GM21526 (cell line): Measurements from ENCODE around the gene SOX18.
"Not testable (repeated sequence)": the region's sequence is repeated elsewhere in the genome, so short reads cannot be mapped to it uniquely, and the experiment has no call there.

ENCODE experiments used
- ATAC-seq: cut with Tn5 transposase; IDR thresholded peaks from one replicate; pipeline ENCODE4 v1.9.1; 2021; ENCODE audit warnings: moderate library complexity; ENCODE audit not compliant: unreplicated experiment, low FRiP score

Gene SOX18

DNA sequence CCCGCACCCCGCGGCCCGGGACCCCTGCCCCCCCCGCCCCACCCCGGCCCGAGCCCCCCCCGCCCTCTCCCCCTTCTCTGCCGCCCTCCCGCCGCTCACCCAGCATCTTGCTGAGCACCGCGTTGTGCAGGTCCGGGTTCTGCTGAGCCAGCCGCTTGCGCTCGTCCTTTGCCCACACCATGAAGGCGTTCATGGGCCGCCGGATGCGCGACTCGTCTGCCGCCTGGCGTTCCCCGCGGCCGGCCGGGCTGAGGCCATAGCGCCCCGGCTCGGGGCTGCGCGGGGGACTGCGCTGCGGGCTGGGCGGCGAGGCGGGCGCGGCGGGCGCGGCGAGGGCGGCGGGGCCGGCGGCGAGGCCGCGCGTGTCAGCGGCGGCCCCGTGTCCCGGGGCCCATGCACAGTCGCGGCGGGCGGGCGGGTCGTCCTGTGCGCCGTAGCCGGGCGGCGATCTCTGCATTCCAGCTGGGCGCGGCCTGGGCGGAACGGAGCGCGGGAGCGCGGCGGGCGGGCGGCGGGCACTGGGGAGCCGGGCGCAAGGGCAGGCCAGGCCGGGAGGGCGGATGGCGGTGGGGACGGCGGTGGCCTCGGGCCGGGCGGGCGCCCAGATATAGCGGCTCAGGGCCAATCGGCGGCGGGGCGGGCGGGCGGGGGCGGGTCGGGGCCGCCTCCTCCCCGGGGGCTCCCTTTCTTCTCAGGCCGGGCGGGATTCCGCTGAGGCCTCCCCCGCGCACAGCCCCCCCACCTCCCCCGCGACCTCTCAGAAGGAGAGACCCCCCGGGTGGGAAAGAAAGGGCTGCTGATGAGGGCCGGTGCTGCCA lies at the start of gene SOX18:
TSS of gene SOX18 (minus strand) at position 580 of the 818 bp plus-strand sequence. CDS start at position 457, 123 bp downstream.
- ATAC-seq: no peak

DNA sequence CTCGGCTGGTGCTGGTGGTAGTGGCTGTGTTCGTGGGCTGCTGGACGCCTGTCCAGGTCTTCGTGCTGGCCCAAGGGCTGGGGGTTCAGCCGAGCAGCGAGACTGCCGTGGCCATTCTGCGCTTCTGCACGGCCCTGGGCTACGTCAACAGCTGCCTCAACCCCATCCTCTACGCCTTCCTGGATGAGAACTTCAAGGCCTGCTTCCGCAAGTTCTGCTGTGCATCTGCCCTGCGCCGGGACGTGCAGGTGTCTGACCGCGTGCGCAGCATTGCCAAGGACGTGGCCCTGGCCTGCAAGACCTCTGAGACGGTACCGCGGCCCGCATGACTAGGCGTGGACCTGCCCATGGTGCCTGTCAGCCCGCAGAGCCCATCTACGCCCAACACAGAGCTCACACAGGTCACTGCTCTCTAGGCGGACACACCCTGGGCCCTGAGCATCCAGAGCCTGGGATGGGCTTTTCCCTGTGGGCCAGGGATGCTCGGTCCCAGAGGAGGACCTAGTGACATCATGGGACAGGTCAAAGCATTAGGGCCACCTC lies 49.1 kb upstream of the SOX18 start:
- ATAC-seq: no peak

DNA sequence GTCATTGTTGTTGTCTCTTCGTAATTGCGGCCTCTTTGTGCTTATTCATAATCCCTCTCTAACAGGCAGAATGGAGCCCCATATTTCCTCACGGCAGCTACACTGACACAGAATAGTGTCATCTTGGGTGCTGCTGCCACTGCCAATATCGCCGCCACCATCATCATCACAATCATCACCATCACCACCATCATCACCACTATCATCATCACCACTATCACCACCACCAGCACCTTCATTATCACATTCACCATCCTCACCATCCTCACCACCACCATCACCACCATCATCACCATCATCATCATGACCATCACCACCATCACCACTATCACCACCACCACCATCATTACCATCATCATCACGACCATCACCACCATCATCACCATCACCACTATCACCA lies 47.1 kb upstream of the SOX18 start:
- no peak for ATAC-seq

DNA sequence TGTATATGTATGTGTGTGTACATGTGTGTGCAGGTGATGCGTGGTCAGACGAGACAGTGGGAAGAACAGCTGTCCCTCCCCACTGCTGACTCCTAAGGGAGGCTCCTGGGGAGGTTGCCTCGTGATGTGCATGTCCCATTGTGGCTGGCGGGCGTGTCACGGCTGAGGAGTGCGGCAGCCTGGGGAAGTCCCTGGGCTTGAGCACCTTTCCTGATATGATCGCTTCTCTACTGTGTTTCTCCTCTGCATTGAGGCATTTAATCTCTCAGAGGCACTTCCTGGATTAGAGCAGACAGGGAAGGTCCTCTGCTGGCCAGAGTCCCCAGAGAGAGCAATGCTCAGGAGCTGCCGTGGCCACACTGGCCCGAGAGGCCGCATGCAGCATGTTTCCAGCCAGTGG lies 46.5 kb upstream of the SOX18 start:
- no peak for ATAC-seq

- no peak for ATAC-seq
Observed at GRCh38 chr20:64095455-64095854, 46.0 kb upstream of the SOX18 start.

GRCh38 chr20:64093013-64093503 lies 43.6 kb upstream of the SOX18 start:
- ATAC-seq: no peak

DNA sequence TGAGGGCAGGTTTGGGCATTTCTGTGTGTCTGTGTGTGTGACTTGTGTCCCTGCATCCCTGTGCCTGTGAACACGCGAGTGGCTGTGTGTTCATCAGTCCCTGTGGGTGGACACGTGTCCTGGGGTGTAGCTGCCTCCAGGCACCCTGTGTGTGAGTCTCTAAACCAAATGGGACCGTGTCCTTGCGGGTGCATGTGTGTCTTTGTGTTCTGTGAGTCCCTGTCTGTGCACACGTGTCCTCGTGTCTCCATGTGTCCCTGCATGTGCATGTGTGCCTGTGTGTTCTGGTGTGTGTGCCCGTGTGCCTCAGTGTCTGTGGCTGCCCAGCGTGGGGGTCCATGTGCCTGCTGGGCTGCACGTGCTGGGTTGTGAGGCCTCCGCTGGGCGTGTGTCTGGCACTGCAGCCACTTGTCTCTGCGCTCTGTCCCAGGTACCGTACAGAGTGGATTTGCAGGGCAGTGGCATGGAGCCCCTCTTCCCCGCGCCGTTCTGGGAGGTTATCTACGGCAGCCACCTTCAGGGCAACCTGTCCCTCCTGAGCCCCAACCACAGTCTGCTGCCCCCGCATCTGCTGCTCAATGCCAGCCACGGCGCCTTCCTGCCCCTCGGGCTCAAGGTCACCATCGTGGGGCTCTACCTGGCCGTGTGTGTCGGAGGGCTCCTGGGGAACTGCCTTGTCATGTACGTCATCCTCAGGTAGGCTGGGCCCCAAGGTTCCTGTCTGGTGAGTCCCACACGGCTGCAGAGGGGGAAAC lies 43.0 kb upstream of the SOX18 start:
- no peak for ATAC-seq

DNA sequence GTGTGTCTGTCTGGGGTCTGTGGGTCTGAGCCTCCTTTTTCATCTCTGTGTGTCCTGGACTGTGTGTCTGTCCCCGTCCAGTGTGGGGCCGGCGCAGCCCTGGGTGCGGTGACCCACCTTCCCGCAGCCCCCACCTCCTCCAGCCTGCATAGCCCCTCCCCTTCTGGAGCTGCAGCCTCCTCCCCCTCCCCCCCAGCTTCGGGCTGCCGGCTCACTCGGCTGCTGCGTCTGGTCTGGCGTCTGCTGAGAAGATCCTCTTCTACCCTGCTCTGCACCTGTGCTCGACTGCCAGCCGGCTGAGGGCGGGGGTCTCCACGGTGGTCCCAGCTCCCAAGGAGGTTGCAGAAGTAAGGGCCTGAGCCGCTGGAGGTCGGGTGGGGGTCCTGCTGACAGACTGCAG lies 42.3 kb upstream of the SOX18 start:
- no peak for ATAC-seq

- no peak for ATAC-seq
Observed at GRCh38 chr20:64091340-64091739, 41.9 kb upstream of the SOX18 start.

DNA sequence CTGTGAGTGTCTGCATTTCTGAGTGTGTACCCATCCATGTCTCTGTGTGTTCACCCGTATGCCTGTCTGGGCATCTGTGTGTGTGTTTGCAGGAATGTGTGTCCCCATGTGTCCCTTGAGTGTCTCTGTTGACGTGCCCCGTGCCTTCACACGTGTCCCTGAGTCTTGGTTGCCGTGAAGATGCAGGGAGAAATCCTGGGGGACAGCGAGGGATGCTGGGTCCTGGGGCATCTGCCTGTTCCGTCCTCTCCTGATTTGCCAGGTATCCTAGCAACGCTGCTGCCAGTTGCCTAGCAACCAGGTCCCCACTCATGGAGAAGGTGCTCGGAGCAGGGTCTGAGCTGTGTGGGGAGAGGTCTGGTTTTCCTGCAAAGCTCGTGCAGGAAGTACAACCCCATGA lies 40.7 kb upstream of the SOX18 start:
- no peak for ATAC-seq

DNA sequence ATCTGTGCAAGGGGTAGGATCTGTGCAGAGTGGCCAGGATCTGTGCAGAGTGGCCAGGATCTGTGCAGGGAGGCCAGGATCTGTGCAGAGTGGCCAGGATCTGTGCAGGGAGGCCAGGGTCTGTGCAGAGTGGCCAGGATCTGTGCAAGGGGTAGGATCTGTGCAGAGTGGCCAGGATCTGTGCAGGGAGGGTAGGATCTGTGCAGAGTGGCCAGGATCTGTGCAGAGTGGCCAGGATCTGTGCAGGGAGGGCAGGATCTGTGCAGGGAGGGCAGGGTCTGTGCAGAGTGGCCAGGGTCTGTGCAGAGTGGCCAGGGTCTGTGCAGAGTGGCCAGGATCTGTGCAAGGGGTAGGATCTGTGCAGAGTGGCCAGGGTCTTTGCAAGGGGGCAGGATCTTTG lies 39.1 kb upstream of the SOX18 start:
- ATAC-seq: not testable (repeated sequence)

GRCh38 chr20:64087226-64087825 lies 37.9 kb upstream of the SOX18 start:
- not testable (repeated sequence) for ATAC-seq

GRCh38 chr20:64086801-64087200 lies 37.4 kb upstream of the SOX18 start:
- no peak for ATAC-seq

GRCh38 chr20:64084685-64085152 lies 35.3 kb upstream of the SOX18 start:
- no peak for ATAC-seq

DNA sequence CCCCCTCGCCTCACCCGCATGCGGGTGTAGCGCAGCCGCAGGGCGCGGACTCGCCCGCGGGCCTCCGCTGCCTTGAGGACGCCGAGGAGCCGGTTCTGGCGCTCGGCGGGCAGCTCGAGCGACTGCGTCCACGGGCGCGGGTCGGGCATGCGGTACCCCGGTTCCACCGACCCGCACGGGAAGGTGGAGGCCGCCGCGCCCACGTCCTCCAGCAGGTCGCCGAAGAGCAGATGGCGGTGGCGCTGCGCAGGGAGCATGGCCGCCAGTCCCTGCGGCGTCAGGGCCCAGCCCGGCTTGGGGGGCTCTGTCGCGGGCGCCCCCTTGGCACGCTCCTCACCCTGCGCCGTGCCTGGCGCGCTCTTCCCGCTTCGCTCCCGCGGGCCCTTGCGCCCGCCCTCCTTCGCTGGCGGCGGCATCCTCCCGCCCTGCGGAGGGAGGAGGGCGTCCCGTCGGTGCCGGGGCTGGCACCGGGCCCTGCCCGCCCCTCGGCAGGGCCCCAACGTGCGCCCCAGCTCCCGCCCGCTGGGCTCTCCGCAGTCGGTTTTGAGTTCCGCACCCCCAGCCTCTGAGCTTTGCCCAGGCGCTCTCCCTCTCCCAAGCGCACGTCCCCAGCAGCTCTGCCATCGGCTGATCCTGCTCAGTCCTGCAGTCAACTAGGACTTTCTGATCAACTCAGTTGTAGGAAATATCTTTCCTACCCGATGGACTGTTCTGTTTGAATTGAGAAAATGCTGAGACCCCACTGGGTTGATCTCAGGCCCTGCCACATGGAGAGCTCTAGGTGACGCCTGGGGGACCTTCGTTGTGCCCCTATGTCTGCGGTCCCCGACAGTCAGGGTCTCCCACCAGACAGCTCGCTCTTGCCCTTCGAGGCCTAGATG lies 34.6 kb upstream of the SOX18 start, which contains the start of gene LKAAEAR1:
TSS of gene LKAAEAR1 (minus strand) at position 595 of the 881 bp plus-strand sequence. CDS start at position 416, 179 bp downstream.
- no peak for ATAC-seq

- ATAC-seq: no peak
Observed at GRCh38 chr20:64083378-64083803, 34.0 kb upstream of the SOX18 start.

GRCh38 chr20:64082820-64083377 lies 33.5 kb upstream of the SOX18 start:
- ATAC-seq: no peak

DNA sequence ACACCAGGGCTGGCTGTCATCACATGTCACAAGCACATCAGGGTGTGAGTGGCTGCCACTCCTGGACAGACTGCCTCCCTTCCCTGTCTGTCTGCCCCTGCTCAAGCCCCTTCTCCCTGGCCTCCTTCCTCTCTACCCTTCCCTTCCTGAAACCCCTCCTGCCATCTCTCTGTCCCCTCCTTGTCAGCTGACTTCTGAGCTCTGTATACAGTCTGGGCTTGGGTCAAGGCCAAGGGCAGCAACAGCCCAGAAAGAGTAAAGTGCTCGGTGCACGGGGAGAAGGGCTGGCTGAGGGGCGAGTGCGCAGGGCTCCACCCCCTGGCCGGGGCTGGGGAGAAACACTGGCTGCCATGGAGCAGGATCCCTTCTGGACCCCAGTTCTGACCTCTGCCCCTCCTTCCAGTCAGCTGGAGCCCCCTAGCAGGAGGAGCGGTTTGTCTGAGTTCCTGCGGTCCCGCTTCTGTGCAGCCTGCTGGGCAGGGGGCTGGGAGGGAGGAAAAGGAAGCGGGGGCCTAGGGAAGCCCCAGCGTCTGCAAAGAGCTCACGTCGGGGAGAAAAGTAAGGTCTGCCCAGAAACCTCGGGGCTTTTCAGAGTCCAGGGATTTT lies 32.8 kb upstream of the SOX18 start:
- ATAC-seq: no peak

- ATAC-seq: no peak
Observed at GRCh38 chr20:64081624-64081964, 32.2 kb upstream of the SOX18 start.
